HG03280 (cell line): Measurements from ENCODE around the gene DDHD1.
"Not testable (repeated sequence)": the region's sequence is repeated elsewhere in the genome, so short reads cannot be mapped to it uniquely, and the experiment has no call there.

Experiments
- ATAC-seq: cut with Tn5 transposase; IDR thresholded peaks from one replicate; pipeline ENCODE4 v1.9.1; 2021; ENCODE audit warnings: mild to moderate bottlenecking, moderate library complexity; ENCODE audit not compliant: unreplicated experiment

The DDHD1 gene

GRCh38 chr14:53152184-53152886 lies 788 bp downstream of the DDHD1 start:
- ATAC-seq: peak; percentile 20

- peak; percentile 1 for ATAC-seq
Observed at GRCh38 chr14:53151523-53152183, 1.5 kb downstream of the DDHD1 start.

- ATAC-seq: no peak
Observed at GRCh38 chr14:53149668-53150316, 3.3 kb downstream of the DDHD1 start.

- ATAC-seq: no peak
Observed at GRCh38 chr14:53148671-53149070, 4.5 kb downstream of the DDHD1 start.

DNA sequence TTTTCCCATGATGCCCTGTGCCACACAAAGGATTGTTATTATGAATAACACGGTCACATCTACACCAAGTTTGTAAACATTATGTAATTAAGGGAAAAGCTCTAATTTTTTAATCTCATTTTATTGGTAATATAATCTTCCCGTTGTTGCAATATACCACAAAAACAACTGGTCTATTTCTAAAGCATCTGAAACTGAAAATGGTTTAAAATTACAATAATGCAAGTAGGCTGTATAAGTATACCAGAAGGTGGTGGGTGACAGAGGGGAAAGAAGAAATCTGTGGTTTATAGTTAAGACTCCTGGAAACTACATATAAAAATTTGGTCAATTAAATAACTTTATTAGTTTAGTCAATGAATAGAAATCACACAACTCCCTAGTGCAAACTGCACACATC lies 5.2 kb downstream of the DDHD1 start:
- ATAC-seq: no peak

DNA sequence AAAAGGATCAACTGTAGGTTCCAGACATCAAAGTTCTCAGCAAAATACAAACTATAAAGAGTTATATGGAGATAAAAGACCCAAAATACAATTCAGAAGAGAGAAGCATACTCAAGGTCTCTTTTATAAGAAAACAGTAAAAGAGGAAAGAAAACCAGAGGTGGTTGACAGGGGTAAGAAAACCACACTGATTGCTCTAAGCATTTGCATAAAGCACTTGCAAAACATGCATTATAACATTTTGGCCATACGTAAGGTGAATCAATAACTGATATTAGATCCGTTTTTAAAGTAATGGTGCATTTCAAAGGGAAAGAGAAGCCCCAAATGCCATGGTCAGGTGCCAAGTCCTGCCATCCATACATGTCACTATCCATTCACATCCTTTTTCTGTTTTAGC lies 5.9 kb downstream of the DDHD1 start:
- ATAC-seq: no peak

DNA sequence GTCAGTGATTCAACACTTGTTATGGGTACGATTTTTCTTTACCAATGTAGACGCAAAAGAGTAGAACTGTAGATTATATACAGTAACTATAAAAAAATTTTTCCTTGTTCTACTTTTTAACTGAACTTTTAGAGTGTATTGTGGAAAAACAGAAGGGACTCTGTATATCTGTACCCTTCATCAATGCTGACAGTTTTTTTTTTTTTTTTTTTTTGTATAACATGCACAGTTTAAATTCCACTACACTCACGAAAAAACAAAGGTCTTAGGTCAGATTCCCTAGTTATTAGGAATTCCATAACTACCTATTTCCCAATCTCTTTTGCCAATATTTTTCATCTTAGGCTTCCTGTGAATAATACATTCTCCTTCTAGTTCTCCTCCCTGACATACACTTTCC lies 6.4 kb downstream of the DDHD1 start:
- ATAC-seq: no peak

GRCh38 chr14:53144244-53144643 lies 8.9 kb downstream of the DDHD1 start:
- ATAC-seq: peak; percentile 79

DNA sequence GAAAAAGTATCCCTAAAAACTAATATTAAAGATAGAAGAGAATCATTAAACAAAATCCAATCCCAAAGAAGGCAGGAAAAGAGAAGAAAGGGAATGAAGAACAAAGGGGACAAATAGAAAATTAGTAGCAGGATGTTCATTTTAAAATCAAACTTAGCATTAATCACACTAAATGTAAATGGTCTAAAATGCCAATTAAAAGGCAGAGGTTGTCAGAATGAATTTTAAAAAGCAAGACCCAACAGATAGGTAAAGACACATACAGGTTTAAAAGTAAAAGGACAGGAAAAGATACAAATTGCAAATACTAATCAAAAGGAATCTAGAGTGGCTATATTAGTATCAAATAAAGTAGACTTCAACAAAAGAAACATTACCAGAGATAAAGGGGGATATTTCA lies 12.5 kb downstream of the DDHD1 start:
- ATAC-seq: no peak

GRCh38 chr14:53137568-53138203 lies 15.4 kb downstream of the DDHD1 start:
- no peak for ATAC-seq

GRCh38 chr14:53130491-53130890 lies 22.6 kb downstream of the DDHD1 start:
- not testable (repeated sequence) for ATAC-seq

- no peak for ATAC-seq
Observed at GRCh38 chr14:53128303-53129028, 24.7 kb downstream of the DDHD1 start.

DNA sequence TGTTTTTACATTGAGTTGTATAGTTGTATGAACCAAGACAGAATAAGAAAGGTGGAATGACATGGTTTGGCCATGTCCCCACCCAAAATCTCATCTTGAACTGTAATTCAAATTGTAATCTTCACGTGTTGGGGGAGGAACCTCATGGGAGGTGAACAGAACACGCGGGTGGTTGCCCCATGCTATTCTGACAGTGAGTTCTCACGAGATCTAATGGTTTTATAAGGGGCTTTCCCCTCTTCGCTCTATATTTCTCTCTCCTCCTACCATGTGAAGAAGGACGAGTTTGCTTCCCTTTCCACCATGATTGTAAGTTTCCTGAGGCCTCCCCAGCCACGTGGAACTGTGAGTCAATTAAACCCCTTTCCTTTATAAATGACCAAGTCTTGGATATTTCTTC lies 25.3 kb downstream of the DDHD1 start:
- ATAC-seq: no peak

- ATAC-seq: no peak
Observed at GRCh38 chr14:53127151-53127550, 26.0 kb downstream of the DDHD1 start.

DNA sequence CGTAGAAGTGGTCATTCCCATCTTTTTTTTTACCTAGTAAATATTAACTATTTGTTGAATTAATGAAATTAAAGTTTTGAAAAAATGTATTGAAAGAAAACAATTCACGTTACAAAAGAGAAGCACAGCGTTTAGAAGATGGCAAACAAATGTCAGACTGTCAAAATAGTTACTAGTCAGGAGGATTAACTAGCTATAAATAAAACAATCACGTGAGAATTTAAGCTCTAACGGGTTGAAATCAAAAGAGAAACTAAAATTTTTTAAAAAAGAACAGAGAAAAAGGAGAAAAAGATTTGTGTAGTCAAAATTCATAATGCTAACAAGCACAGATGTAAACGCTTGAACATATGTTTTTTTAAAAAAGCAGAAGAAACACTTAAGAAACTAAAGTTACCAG lies 26.4 kb downstream of the DDHD1 start:
- ATAC-seq: no peak

GRCh38 chr14:53124786-53125185 lies 28.3 kb downstream of the DDHD1 start:
- ATAC-seq: no peak

DNA sequence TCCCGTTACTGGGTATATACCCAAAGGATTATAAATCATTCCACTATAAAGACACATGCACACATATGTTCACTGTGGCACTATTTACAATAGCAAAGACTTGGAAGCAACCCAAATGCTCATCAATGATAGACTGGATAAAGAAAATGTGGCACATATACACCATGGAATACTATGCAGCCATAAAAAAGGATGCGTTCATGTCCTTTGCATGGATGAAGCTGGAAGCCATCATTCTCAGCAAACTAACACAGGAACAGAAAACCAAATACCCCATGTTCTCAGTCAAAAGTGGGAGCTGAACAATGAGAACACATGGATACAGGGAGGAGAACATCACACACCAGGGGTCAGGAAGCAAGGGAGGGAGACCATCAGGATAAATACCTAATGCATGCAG lies 31.7 kb downstream of the DDHD1 start:
- ATAC-seq: not testable (repeated sequence)

DNA sequence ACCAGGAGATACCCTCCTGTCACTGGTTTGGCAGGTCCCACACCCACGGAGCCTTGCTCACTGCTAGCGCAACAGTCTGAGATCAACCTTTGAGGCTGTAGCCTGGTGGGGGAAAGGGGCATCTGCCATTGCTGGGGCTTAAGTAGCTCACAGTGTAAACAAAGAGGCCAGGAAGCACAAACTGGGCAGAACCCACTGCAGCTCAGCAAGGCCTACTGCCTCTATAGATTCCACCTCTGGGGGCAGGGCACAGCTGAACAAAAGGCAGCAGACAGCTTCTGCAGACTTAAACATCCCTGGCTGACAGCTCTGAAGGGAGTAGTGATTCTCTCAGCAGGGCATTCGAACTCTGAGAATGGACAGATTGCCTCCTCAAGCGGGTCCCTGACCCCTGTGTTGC lies 35.6 kb downstream of the DDHD1 start:
- ATAC-seq: not testable (repeated sequence)

- no peak for ATAC-seq
Observed at GRCh38 chr14:53113989-53114388, 39.1 kb downstream of the DDHD1 start.

GRCh38 chr14:53110096-53110495 lies 43.0 kb downstream of the DDHD1 start:
- ATAC-seq: no peak
